Upper lobe of left lung (tissue), 4 donors: ENCODE data around the gene LGALS4.

Experiments used
- CTCF ChIP-seq, 6 experiments: fragments of 450-650 bp in 4 of 6; fragments of 200-600 bp in 2 of 6; sonication (generic) in 2 of 6; IDR thresholded peaks; one replicate each; pipeline ENCODE4 v1.5.1; 2016 to 2019; ENCODE audit warnings: antibody characterized with exemption in 6 of 6
- EP300 ChIP-seq, 4 donors: sonication (generic); formaldehyde crosslinking; IDR thresholded peaks; one replicate each; pipeline ENCODE4 v1.5.1; 2017; ENCODE audit warnings: antibody characterized with exemption in 4 of 4, control low read depth in 2 of 4
- POLR2A ChIP-seq, 4 donors: fragments of 450-650 bp; IDR thresholded peaks; one replicate each; pipeline ENCODE4 v1.5.1; 2016 to 2017; ENCODE audit warnings: antibody characterized with exemption in 4 of 4, mild to moderate bottlenecking in 2 of 4
- POLR2AphosphoS5 ChIP-seq, 2 donors: sonication (generic); formaldehyde crosslinking; IDR thresholded peaks; one replicate each; pipeline ENCODE4 v1.5.1; 2017; ENCODE audit warnings: antibody characterized with exemption in 2 of 2

- TF ChIP-seq POLR2A (IDR thresholded peaks at IDR 0.05) (peak; percentile 8 to 88 (median 68)), POLR2AphosphoS5 (IDR thresholded peaks at IDR 0.05) (peak; percentile 87 to 93), EP300 (IDR thresholded peaks at IDR 0.05) (peak in 1 of 4 donors; percentile 78), CTCF (IDR thresholded peaks at IDR 0.05) (peak in 2 of 6 experiments; percentile 4 to 10)
Observed at GRCh38 chr19:38851622-38852230, 39.0 kb upstream of the LGALS4 start.
